ENCODE results near the gene MRPL28. TPM values are rescaled to one million over a fixed set of nuclear protein-coding genes. Genes with fewer than 3 reads are reported as not detected.

MRPL28 gene
- total RNA-seq, 1 donor from 2014 or later = 115 TPM

DNA sequence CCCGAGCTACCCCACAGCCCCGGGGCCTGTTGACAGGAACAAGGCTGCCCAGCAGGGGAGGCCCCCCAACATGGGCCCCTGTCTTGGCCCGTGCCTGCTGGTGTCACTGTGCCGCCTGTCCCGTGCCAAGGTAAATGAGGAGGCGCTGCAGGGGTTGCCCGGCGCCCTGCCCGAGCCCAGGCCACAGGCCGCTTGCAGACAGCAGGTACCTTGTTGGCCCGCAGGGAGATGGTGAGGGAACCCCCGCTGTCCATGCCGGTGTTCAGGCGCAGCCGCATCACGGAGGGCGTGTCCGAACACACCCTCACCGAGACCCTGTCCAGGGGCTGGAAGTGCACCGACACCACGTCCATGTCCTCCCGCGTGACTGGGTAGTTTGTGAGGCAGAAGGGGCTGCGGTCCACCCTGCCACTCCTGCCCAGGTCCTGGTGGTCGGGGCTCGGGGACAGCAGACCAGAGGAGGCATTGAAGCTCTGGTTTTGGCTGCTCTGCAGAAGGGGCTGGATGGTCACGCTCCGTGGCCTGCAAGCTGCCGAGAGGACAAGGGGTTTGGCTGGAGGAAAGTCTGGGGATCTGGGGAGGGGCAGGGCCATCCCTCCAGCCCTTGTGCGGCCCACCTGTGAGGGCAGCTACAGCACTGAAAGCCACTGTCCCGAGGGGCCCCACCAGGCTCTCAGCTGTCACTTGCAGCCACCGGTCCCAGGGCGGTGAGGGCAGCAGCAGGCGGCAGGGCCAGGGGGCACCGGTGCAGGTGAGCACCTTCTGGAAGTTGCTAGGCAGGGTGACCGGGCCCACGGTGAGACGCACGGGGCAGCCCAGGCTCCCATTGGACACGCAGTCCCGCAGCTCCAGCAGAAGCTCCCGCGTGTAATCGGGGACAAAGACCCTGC lies 5.8 kb upstream of the MRPL28 start:
- H3K27ac Mint-ChIP-seq = no peak overlapping the region
- intact Hi-C loops (cut with micrococcal nuclease) = no loop called here
- DNase-seq (ENCODE audit: low spot score) = no peak
- H3K4me3 Mint-ChIP-seq = no peak overlapping the region
- H3K4me1 Mint-ChIP-seq (ENCODE audit: low read depth) = no peaks in the 10 kb centered on the region
- H3K27me3 Mint-ChIP-seq (ENCODE audit: insufficient read depth) = no peaks in the 10 kb centered on the region
- H3K36me3 Mint-ChIP-seq (ENCODE audit: low read depth) = peaks cover 3% of the 10 kb centered on the region
- H3K9me3 Mint-ChIP-seq = no peaks in the 10 kb centered on the region

DNA sequence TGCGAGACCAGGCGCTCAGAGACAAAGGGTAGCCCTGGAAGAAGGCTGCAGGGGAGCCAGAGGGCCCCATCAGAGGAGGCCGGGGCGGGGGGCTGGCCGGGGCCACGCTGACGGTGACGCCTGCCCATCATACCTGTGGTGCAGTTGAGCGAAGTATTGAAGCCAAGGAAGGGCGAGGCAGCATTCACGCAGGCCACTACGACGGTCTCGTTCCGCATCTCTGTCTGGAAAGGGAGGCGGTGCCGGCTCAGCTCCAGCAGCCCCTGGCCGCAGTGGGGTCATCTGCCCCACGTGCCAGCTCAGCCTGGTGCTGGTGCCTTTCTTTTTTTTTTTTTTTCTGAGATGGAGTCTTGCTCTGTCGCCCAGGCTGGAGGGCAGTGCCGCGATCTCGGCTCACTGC lies 4.9 kb upstream of the MRPL28 start:
- Mint-ChIP-seq H3K27ac (no peak overlapping the region), H3K4me1 (ENCODE audit: low read depth) (peaks cover 4% of the 10 kb centered on the region), H3K36me3 (ENCODE audit: low read depth) (peaks cover 3% of the 10 kb centered on the region), H3K27me3 (ENCODE audit: insufficient read depth) (no peaks in the 10 kb centered on the region), H3K9me3 (no peaks in the 10 kb centered on the region), H3K4me3 (no peak overlapping the region)
- DNase-seq (ENCODE audit: low spot score) = no peak
- intact Hi-C loops (cut with micrococcal nuclease) = no loop called here

DNA sequence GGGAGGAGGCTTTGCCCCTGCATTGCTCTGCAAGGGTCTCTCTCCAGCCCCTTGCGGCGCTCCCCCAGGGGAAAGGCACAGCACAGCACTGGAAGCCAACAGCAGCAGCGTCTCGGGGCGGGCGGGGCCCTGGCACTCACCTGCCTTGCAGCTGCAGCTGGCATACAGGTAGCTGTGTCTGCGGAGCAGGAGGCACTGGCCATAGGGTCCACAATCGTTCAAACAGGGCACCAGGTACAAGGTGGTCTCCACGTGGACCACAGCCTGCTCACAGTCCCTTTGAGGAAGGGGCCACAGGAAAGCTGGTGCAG lies 4.2 kb upstream of the MRPL28 start:
- no peak overlapping the region for H3K27ac Mint-ChIP-seq
- peaks cover 4% of the 10 kb centered on the region for H3K4me1 Mint-ChIP-seq (ENCODE audit: low read depth)
- no peak for DNase-seq (ENCODE audit: low spot score)
- peaks cover 3% of the 10 kb centered on the region for H3K36me3 Mint-ChIP-seq (ENCODE audit: low read depth)
- H3K4me3 Mint-ChIP-seq = no peak overlapping the region
- H3K9me3 Mint-ChIP-seq = no peaks in the 10 kb centered on the region
- H3K27me3 Mint-ChIP-seq (ENCODE audit: insufficient read depth) = no peaks in the 10 kb centered on the region
- intact Hi-C loops (cut with micrococcal nuclease) = no loop called here

DNA sequence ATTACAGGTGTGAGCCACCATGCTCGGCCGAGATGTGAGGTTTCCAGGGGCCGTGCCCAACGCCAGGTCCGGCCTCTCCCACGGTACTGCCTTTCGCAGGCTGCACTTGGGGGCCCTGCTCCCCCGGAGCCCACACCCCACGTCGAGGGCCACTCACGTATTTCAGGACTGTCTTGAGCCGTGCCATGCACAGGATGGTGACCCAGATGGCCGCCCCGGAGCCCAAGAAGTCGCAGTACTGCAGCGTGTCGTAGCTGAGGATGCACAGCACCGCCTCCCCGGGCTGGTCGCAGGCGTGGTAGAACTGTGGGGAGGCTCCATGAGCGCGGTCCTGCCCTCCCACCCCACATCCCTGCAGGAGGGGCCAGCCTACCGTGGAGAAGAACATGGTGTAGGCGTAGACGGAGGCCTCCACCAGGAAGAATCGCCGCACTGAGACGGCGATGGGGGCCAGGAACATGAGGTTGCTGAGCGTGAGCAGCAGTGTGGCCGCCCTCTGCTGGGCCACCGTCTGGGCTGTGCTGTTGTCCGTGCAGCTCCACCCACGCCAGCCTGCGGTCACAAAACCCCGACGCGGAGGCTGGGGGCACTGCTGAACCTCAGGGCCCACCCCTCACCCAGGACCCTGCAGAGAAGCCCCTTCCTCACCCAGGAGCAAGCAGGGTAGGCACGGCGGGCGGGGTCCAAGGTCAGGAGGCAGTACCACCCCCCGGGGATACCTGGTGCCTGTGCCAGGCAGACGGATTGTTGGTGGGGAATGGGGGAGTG lies 3.7 kb upstream of the MRPL28 start:
- H3K27ac Mint-ChIP-seq = no peak overlapping the region
- H3K27me3 Mint-ChIP-seq (ENCODE audit: insufficient read depth) = no peaks in the 10 kb centered on the region
- intact Hi-C loops (cut with micrococcal nuclease) = no loop called here
- no peaks in the 10 kb centered on the region for H3K9me3 Mint-ChIP-seq
- no peak overlapping the region for H3K4me3 Mint-ChIP-seq
- H3K4me1 Mint-ChIP-seq (ENCODE audit: low read depth) = peaks cover 4% of the 10 kb centered on the region
- DNase-seq (ENCODE audit: low spot score) = no peak
- peaks cover 3% of the 10 kb centered on the region for H3K36me3 Mint-ChIP-seq (ENCODE audit: low read depth)

DNA sequence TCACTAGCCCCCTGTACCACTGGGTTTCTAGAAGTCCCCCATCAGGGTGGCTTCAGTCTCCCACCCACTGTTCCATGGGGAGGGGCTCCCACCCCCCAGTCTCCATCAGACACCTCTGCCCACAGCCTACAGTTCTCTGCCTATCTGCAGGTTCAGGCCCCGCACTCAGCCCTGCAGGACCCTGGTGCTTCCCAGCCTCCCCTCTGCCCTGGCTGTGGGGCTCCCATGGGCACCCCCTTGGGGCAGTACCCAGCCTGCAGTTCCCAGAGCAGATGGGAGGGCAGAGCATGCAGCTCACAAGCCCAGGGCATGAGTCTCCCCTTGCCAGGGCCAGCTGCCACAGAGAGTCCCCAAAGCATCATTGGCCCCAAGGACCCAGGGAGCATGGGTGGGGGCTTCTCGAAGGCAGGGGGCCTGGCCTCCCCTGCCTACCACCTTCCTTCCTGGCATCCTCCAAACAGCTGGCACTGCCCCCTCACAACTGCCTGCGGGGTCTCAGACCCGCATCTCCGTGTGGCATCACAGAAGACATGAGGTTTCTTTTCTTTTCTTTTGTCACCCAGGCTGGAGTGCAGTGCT lies 2.8 kb upstream of the MRPL28 start:
- H3K4me3 Mint-ChIP-seq = no peak overlapping the region
- no peak for DNase-seq (ENCODE audit: low spot score)
- intact Hi-C loops (cut with micrococcal nuclease) = no loop called here
- no peaks in the 10 kb centered on the region for H3K9me3 Mint-ChIP-seq
- no peak overlapping the region for H3K27ac Mint-ChIP-seq
- H3K36me3 Mint-ChIP-seq (ENCODE audit: low read depth) = peaks cover 3% of the 10 kb centered on the region
- H3K27me3 Mint-ChIP-seq (ENCODE audit: insufficient read depth) = no peaks in the 10 kb centered on the region
- H3K4me1 Mint-ChIP-seq (ENCODE audit: low read depth) = peaks cover 4% of the 10 kb centered on the region

DNA sequence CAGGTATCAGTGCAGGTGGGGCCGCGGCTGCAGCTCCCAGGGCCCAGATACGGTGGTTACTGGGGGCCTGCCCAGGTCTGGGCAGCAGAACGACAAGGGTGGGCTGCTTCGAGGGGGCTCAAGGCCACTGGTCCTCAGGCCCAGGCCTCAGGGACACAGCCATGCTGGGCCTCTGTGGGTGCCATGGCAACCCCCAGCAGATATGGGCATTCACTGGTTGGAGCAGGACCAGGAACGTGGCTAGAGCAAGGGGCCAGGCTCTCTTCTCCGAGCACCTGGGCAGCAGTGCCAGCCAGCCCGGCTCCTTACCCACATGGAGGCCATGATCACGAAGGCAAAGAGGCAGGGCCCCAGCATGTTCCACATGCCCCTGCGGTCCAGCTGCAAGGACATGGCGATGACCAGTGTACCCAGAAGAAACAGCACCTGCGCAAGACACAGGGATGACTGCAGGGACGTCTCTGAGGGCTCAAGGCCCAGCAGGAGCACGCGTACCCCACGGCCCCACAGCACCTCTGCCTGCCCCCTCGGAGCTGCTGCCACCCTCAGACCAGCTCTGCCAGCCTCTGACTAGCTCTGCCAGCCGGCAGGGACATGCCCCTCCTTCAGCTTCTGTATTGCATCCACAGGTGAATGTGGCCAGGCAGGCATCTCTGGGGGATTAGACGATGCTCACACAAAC lies 2.1 kb upstream of the MRPL28 start:
- no peaks in the 10 kb centered on the region for H3K27me3 Mint-ChIP-seq (ENCODE audit: insufficient read depth)
- peaks cover 3% of the 10 kb centered on the region for H3K36me3 Mint-ChIP-seq (ENCODE audit: low read depth)
- no peak overlapping the region for H3K4me3 Mint-ChIP-seq
- H3K4me1 Mint-ChIP-seq (ENCODE audit: low read depth) = peaks cover 4% of the 10 kb centered on the region
- no peak overlapping the region for H3K27ac Mint-ChIP-seq
- H3K9me3 Mint-ChIP-seq = no peaks in the 10 kb centered on the region
- intact Hi-C loops (cut with micrococcal nuclease) = no loop called here
- DNase-seq (ENCODE audit: low spot score) = no peak

DNA sequence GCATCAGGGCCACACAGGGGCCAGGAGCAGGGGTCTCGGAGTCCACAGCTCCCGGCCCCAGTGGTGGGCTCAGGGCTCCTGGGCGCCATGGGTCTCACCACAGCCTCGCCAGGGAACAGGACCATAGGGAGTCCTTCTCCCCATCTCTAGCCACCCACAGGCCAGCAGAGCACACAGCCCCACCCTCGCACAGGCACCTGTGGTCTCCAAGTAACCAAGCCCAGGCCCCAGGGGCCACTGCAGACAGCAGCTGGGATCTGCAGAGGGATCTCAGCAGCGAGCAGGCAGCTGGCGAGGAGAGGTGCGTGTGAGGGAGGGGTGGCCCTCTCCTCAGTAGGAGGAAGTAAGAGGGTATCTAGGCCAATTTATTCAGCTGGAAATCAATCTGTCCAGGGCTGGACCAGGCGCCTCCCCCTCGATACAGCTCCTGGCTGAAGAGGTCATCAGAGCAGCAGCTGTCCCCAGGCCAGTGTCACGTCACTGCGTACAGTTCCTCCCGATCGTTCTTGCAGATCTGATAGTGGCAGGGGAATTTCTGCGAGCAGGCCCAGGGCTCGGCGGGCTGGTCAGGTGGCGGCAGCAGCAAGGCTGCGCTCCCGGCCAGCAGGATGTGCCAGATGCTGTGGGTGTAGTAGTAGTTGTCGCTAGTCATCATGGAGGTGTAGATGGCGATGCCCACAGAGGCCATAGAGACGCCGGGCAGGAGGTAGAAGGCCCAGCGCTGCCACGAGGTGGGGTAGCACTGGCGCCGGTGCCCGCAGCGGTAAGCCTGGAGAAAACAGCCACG lies 1.4 kb upstream of the MRPL28 start:
- no peak for DNase-seq (ENCODE audit: low spot score)
- no peak overlapping the region for H3K27ac Mint-ChIP-seq
- H3K36me3 Mint-ChIP-seq (ENCODE audit: low read depth) = peaks cover 7% of the 10 kb centered on the region
- no peak overlapping the region for H3K4me3 Mint-ChIP-seq
- intact Hi-C loops (cut with micrococcal nuclease) = loop anchor here (2.0 kb wide), 1 partner anchor 29 kb away; the partner anchor contains the start of gene DECR2
- no peaks in the 10 kb centered on the region for H3K9me3 Mint-ChIP-seq
- H3K27me3 Mint-ChIP-seq (ENCODE audit: insufficient read depth) = no peaks in the 10 kb centered on the region
- H3K4me1 Mint-ChIP-seq (ENCODE audit: low read depth) = peaks cover 4% of the 10 kb centered on the region

DNA sequence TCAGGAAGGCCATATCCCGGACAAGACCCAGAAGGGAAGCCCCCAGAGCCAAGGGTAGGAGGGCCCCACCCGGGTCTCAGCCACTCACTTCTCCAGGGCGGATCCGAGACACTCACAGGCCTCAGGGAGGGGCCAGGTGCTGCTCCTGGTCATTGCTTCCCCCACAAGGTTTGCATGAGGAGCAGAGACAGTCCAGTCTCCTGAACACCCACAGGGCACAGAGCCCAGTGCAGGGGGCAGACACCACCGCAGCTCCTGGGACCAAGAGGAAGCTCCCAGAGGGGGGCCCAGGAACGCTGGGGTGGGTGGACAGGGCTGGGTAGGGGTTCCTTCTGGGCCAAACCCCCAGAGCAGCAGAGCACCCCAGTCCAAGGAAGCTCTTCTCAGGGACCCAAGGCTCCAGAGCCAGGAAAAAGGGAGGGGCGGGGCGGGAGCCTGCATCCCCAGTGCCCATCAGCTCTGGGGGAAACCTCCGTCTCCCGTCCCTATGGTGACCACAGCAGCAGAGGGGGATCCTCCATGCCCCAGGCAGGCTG lies 709 bp upstream of the MRPL28 start:
- no peak for DNase-seq (ENCODE audit: low spot score)
- peaks cover 4% of the 10 kb centered on the region for H3K4me1 Mint-ChIP-seq (ENCODE audit: low read depth)
- peaks cover 7% of the 10 kb centered on the region for H3K36me3 Mint-ChIP-seq (ENCODE audit: low read depth)
- H3K9me3 Mint-ChIP-seq = no peaks in the 10 kb centered on the region
- peak overlapping the region; percentile 86 for H3K4me3 Mint-ChIP-seq
- H3K27ac Mint-ChIP-seq = no peak overlapping the region
- intact Hi-C loops (cut with micrococcal nuclease) = loop anchor here (1.0 to 2.0 kb wide), 4 partner anchors 10 to 318 kb away; partner anchors contain the start of genes AXIN1, DECR2, PGAP6 and POLR3K
- no peaks in the 10 kb centered on the region for H3K27me3 Mint-ChIP-seq (ENCODE audit: insufficient read depth)

DNA sequence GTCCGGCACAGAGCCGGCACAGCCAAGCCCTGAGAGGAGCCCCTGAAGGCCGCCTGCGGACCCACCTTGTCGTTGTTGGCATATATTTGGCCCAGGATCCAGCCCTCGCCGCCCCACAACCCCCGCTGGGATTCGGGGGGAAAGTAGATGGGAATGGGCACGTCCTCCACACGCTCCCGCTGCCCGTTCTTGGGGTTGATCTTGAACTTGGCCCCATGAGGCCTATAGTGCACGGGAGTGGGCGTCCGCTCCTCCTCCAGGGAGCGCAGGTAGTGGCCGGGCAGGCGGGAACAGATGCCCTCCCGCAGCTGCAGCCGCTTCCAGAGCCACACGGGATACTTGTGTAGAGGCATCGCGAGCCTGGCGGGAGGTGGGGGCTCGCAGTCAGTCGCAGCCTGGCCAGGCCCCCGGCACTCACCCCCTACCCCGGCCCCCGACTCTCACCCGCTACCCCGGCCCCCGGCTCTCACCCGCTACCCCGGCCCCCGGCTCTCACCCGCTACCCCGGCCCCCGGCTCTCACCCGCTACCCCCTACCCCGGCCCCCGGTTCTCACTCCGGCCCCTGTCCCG lies 387 bp downstream of the MRPL28 start:
- H3K27ac Mint-ChIP-seq = no peak overlapping the region
- H3K27me3 Mint-ChIP-seq (ENCODE audit: insufficient read depth) = no peaks in the 10 kb centered on the region
- H3K4me1 Mint-ChIP-seq (ENCODE audit: low read depth) = peaks cover 4% of the 10 kb centered on the region
- intact Hi-C loops (cut with micrococcal nuclease) = loop anchor here (1.0 to 2.0 kb wide), 4 partner anchors 11 to 317 kb away; partner anchors contain the start of genes AXIN1, DECR2, PGAP6 and POLR3K
- peak overlapping the region; percentile 77 for H3K4me3 Mint-ChIP-seq
- DNase-seq (ENCODE audit: low spot score) = no peak
- no peaks in the 10 kb centered on the region for H3K9me3 Mint-ChIP-seq
- H3K36me3 Mint-ChIP-seq (ENCODE audit: low read depth) = peaks cover 7% of the 10 kb centered on the region

DNA sequence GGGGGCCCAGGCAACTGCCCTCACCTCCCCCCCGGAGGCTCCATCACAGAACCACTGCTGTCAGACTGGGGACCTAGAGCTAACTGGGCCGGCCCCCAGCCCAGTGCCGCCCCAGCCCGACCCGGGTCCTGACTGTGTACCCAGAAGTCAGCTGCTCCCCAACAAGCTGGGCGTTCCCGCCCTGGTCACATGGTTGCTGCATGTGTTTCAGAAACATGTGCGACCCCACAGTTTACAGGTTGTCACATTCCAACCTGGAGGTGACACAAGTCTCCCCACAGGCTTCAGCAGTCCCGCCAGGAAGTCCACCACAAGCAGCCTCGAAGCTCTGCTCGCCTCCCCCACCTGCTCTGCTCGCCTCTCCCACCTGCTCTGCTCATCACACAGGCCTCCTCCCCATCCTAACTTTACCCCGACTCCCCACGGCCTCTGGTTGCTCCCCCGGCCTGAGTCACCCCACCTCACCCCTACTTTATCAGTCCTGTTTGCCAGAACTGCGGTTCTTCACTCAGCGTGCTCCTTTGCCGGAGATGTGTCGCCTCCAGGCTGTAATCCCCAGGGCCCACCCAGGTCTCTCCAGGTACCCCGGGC lies 968 bp downstream of the MRPL28 start:
- H3K9me3 Mint-ChIP-seq = no peaks in the 10 kb centered on the region
- H3K4me1 Mint-ChIP-seq (ENCODE audit: low read depth) = peaks cover 4% of the 10 kb centered on the region
- intact Hi-C loops (cut with micrococcal nuclease) = no loop called here
- H3K4me3 Mint-ChIP-seq = peak overlapping the region; percentile 77
- H3K36me3 Mint-ChIP-seq (ENCODE audit: low read depth) = peaks cover 7% of the 10 kb centered on the region
- no peak overlapping the region for H3K27ac Mint-ChIP-seq
- DNase-seq (ENCODE audit: low spot score) = no peak
- no peaks in the 10 kb centered on the region for H3K27me3 Mint-ChIP-seq (ENCODE audit: insufficient read depth)

DNA sequence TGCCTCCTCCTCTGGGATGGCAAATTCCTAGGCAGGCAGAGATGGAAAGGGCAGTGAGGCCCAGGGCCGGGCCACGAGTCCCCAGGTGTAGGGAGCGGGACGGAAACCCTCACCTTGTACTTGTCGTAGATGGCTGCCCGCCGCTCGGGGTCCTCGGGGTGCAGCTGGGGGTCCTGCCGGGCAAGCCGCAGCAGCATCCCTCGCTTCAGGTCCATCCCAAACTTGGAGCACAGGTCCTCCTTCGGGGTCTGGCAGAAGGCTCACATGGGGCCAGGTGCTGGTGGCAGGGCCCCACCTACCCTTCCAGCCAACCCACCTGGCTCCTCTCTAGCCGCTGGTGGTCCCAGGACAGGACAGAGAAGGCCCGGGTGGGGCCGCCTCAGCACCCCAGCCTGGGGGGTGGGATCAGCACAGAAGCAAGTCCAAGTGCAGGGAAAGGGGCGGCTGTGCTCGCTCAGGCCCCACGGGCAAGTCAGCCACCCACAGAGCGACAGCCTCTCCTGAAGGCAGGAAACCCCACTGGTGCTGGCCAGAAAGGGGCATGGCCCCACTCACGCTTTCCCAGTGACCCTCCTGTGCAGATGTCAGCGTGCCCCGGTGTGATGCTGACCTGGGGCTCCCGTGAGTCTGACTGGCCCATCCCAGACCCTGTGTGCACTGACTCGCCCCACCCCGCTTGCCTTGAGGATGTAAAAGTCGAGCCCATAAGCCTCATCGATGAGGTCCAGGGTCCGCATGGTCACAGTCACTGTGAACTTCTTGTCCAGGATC lies 1.8 kb downstream of the MRPL28 start:
- peak overlapping the region; percentile 77 for H3K4me3 Mint-ChIP-seq
- no peaks in the 10 kb centered on the region for H3K9me3 Mint-ChIP-seq
- no peak overlapping the region for H3K27ac Mint-ChIP-seq
- no peak for DNase-seq (ENCODE audit: low spot score)
- H3K4me1 Mint-ChIP-seq (ENCODE audit: low read depth) = peaks cover 4% of the 10 kb centered on the region
- H3K36me3 Mint-ChIP-seq (ENCODE audit: low read depth) = peaks cover 7% of the 10 kb centered on the region
- no peaks in the 10 kb centered on the region for H3K27me3 Mint-ChIP-seq (ENCODE audit: insufficient read depth)
- intact Hi-C loops (cut with micrococcal nuclease) = no loop called here

Data from activated T-helper 1 cell treated with anti-CD3 and anti-CD28 coated beads, Interleukin-12 subunit alpha, Interleukin-12 subunit beta, Interleukin-2, Interleukin-4 antibody, amounts not matched to agents 30 ng/mL and 10 ng/mL and 1 ng/mL, durations not matched to agents 14 hours and 24 hours and 36 hours (primary cell).